NCI-H2196 treated with DMSO at 0.1 percent for 48 hours (cell line): Measurements from ENCODE around the gene TAS1R3.
"Not testable (repeated sequence)": the region's sequence is repeated elsewhere in the genome, so short reads cannot be mapped to it uniquely, and the experiment has no call there.

Experiments used
- DNase-seq: peaks from one replicate; lab custom pipeline; 2025; ENCODE audit not compliant: unreplicated experiment; lab: John Stamatoyannopoulos, UW

TAS1R3 gene

DNA sequence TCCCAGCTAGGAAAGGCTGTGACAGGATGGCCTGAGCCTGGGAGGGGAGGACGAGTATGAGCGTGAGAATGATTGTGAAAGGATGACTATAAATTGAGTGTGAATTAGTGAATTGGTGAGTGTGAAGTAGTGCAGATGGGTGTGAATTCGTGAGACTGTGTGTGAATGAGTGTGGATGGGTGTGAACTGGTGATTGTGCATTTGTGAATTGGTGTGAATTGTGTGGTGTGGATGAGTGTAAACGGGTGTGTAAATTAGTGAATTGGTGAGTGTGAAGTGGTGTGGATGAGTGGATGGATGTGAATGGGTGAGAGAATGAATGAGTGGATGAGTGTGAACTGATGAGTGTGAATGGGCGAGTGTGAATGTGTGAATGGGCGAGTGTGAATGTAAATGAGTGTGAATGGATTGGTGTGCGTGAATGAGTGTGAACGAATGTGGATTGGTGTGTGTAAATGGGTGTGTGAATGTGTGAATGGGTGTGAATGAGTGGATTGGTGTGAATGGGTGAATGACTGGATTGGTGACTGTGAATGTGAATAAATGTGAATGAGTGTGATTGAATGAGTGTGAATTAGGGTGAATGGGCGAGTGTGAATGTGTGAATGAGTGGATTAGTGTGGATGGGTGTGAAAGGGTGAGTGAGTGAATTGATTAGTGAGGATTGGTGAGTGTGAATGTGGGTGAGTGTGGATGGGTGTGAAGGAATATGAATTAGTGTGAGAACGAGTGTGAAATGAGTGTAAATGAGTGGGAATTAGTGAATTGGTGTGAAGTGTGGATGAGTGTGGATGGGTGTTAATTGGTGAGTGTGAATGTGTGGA is 35.0 kb downstream of the TAS1R3 start:
- no peak for DNase-seq

DNA sequence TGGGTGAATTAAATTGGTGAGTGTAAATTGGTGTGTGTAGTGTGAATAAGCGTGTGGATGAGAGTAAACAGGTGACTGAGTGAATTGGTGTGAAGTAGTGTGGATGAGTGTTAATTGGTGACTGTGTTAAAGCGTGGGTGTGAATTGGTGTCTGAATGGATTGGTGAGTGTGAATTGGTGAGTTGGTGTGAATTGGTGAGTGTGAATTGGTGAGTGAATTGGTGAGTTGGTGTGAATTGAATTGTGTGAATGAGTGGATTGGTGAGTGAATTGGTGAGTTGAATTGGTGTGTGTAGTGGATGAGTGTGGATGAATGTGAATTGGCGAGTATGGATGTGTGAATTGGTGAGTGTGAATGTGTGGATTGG is 35.6 kb downstream of the TAS1R3 start:
- no peak for DNase-seq

DNA sequence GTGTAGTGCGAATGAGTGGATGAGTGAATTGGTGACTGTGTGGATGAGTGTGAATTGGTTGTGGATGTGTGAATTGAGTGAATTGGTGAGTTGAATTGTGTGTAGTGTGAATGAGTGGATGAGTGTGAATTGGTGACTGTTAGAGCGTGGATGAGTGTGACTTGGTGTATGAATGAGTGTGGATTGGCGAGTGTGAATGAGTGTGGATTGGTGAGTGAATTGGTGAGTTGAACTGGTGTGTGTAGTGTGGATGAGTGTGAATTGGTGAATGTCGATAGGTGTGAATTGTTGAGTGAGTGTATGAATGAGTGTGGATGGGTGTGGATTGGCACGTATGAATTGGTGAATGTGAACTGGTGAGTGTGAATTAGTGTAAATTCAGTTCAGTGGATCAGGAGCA is 36.2 kb downstream of the TAS1R3 start:
- DNase-seq: no peak

DNA sequence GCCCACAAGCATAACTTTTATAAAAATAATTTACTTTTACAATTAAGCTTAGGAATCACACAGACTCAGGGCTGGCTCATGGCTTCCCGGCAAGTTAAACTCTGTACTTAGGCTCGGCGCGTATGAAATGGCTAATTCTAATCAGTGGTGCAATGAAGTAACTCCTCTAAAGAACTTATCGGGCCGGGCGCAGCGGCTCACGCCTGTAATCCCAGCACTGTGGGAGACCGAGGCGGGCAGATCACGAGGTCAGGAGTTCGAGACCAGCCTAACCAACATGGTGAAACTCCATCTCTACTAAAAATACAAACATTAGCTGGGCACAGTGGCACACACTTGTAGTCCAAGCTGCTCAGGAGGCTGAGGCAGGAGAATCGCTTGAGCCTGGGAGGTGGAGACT is 39.0 kb downstream of the TAS1R3 start:
- DNase-seq: not testable (repeated sequence)

DNA sequence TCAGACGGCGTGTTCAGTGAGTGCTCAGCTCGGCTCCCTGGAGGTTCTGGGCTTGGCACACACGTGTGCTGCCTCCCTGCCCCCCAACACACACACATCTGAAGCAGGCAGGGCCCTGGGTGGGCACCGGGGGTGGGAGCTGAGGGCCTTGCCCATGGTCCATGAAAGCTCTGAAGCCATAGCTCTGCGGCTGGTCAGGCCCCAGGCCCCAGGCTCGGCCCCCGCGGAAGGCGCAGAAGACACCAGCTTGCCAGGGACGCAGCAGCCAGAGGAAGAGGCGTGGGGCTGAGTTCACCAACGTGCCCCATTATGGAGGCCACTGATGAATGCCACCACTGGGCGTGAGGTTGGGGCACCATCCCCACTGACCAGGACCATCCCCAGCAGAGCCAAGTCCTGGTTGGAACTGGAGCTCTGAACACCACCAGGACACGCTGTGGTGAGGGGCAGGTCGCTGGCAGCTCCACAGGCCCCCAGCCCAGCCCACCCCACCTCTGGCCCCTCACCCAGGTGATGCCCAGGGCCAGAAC is 39.8 kb downstream of the TAS1R3 start:
- DNase-seq: no peak

DNA sequence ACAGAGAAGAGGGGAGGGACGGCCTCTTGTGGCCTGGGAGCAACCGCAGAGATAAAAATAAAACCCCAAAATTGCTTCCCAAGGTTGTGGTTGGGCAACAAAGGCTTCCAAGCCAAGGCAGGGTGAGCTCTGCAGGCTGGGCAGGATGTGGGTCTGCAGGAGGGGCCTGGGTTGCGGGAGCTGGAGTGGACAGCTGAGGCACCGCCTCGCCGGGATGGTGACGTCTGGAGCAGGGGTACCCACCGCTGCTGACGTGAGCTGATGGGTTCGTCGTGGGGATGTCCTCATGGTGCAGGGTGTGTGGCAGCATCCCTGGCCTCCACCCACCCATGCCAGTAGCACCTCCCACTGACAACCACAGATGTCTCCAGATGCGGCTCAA is 40.3 kb downstream of the TAS1R3 start:
- no peak for DNase-seq

DNA sequence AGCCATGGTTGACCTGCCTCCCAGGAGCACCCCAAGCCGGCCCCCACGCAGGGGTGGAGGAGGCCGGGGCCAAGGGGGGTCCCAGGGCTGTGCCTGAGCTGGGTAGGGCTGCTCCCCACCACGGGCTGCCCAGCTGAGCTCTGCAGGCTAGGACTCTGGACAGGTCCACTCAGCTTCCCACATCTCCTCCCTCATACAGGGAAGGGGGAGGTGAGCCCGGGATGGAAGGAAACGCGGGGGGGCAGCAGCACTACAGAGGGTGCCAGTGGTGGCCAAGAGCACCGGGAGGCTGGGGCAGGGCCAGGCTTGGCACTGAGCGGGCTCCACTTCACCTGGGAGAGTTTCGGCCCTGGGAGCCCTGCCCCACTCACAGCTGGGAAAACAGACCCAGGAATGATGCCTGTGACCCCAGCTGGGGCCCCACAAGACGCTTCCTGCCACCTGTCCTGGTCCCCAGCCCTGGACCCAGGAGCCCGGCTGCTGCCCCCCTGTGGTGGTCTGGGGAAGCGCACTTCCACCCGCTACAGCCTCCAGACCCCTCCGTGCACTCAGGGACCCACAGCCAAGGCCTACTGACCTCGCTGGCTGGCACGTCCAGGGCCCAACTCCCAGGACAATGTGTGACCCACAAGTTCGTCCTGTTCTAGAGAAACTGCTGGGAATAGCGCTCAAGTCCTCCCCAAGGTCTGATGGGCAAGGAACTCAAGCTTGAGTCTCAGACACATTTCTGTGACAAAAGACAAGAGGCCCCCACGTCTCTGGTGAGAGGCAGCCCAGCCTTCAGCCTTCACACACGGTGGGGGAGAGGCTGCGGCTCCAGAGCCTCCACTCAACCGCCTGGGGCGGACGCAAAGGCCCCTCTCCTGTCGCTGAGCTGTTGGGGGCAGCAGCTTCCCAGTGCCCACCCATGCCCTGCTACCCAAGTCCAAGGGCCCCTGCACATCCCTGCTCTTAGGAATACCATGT is 40.9 kb downstream of the TAS1R3 start:
- peak; percentile 89 for DNase-seq

DNA sequence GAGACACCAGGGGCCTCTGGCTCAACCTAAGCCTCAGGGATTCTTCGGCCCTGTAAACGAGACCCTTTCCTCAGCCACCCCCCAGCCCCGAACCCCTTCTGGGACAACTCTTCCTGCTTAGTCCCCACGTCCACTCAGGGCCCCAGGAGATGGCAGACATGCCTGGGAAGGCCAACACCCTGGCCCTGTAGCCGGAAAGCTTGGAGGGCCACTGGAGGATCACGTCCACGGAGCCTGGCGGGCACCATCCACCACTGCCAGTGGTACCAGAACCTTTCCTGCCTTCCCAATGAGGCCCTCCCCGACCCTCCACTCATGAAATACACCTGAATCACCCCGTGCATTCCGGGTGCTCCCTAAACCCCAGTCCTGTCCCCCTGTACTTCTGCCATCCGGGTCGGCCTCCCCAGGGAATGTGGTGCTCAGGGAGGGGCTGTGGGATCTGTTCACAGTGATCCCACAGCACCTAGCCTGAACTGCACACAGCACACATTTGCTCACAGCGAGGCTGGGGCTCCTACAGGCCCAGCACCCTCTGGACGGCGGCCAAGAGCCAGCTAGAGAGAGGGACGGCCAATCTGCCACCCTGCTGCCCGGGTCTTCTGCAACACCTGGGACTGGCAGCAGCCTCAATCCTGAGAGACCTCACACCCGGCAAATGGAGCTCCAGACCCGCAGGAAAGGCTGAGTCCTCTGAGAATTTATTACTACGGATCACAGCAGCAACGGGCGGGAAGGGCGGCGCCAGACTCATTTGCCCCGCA is 42.2 kb downstream of the TAS1R3 start:
- no peak for DNase-seq

DNA sequence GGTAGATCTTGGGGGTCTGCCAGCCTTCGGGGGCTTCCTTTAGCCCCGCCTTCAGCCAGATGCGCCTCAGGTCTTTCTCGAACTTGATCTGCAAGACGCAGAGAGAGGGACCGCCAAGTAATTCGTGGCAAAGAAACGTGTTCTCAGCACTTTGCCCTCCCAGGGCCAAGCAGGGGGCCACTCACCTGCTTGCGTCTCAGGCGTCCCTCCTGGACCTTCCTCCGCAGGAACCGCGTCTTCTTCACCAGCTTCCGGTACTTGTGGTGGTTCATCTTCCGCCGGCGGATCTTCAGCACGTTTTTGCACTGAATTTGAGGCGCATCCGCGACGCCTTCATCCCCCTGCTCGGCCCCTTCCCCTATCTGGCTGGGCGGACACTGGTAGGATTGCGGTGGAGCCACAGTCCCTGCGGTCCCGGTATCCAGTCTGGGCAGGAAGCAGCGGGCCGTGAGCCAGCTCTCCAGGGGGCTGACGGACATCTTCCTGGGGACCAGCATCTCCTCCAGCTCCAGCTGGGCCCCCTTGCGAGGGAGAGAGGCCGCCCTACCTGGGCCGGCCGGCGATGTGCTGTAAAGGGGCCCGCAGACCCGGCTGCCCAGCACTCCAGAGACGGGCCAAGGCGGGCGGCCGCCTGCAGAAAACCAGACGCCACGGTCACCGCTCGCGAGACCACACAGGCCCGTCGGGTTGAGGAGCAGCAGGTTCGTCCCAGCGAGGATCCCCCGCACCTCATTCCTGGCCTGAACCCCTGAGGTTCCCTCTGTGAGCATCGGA is 42.9 kb downstream of the TAS1R3 start:
- DNase-seq: no peak

DNA sequence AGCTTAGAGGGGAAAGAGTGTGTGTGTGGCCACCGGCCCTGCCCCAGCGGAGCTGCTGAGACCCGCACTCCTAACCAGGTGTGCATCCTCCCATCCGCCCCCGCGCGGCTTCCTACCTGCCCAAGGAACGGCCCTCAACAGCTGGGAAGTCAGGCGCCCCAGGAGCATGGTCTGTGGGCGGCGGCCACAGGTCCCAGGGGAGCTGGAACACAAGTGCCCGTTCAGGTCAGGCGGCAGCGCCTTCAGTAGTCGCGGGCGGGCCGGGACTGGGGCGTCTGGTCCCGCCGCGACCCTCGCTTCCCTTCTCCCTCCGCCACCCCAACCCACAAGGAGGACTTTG is 43.5 kb downstream of the TAS1R3 start:
- no peak for DNase-seq

DNA sequence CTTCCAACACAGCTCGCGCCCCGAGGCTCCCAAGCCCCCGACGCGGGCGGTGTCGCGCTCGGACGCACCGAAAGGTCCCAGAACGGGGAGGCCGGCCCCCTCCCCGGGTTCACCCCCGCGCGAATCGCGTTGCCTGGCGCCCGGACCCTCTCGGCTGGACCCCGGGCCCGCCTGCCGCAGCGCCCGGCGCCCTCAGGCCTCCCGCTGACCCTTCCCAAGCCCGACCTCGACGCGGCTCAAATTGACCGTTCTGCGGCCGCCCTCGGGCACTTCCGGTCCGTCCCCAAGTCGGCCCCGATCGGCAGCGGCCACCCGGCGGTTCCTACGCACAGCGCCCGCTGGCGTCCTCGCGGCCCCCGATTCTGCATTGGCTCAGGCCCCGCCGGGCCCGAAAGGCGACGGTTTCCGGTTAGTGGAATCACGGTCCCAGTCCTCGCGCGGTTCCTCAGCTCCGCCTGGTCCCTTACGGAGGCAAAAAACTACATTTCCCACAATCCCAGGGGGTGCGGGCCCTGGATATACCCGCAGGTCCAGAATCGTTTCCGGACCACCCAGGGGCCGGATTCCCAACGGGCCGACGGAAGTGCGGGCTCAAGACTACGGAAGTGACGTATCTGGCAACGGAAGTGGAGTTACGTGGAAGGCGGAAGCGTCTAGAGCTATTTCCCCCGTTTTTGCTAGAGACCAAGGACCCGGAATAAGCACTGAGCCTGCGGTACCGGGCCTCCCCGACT is 44.0 kb downstream of the TAS1R3 start, which contains the start of gene AURKAIP1:
Gene AURKAIP1 (minus strand): TSS at position 279 of the 734 bp plus-strand sequence. CDS start 451 bp downstream, outside the sequence.
- DNase-seq: peak; percentile 96

DNA sequence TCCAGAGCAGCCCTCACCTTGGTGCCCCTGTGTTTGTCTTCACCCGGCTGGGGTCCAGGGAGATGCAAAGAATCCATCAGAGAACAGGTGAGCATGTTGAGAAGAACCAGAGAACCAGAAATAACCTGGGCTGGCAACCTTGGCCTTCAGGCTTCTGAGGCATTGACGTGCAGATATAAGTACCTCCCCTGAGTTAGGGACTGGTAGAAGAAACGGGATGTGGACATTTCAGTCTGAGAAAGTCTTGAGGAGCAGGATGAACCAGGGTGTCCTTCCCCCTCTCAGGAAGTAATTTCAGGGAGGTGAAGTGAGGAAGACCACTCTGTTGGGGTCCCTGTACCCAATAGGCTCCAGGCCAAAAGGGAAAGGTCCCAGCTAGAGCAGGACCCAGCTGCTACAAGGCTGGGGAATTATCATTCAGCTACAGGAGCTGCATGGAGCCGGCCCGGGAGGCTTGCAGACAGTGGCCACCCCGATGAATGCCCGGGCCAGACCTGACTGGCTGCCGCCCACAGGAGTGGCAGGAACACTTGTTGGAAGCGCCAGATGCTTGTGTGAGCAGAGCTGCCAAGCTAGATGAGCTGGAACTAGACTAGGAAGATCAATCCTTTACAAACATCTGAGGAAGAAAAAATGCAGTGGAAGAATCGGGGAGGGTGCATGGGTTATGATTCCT is 45.6 kb downstream of the TAS1R3 start:
- no peak for DNase-seq

DNA sequence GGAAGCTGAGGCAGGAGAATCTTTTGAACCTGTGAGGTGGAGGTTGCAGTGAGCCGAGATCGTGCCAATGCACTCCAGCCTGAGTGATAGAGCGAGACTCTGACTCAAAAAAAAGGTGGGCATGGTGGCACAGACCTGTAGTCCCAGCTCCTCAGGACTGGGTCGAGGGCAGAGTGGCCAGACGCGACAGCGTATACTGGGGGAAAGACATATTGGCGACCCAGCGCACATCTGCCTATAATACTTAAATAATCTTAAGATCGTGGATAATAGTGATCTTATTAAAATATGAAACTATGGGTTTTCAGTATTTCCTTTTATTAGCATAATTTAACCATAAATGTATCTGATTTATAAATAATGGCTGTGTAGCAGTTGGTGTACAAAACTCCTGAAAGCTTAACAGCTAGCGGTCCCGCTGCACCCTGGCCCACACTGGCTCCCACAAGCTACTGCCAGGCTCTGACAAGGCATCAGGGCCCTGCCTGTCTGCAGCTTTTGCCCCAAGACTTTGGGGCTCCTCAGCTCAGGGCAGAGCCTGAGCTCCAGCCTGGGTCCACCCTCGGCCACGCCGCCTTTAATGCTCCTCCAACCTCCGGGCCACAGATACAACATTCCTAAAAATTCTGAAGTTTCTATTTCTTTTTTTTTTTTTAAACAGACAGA is 46.6 kb downstream of the TAS1R3 start:
- DNase-seq: no peak

DNA sequence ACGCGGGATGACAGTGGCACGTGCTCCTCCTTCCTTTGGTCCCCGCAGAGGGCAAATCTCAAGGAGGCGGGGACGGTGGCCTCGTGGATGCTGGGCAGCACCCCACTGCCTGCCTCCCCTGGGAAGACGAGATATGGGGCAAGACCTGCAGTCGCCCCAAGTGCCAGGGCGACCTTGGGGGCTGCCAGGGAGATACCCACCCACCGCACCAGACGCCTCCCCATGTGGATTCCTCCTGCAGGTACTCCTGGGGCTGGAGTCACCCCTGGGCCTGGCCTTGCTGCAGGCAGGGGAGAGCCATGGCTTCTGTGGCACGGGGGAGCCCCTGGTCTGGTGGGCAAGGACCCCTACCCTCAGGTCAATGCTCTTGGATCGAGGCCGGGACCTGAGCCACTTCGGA is 49.8 kb downstream of the TAS1R3 start:
- no peak for DNase-seq

DNA sequence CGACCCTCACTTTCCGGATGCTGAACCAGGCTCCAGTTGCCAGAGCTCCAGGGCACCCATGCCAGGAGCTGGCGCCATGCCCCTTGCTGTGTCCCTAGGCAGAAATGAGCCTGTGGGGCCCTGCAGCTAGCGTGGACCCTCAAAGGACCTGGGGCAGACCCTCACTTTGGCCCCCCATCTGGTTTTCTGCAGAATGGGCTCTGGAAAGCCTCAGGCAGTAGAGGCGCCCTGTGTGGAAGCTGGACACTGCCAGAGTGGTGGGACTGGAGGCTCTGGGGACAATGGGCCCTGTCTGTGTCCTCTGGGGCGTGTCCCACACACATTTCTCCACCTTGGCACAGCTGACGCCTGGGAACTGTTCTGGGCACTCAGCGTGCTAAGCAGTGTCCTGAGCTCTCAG is 50.2 kb downstream of the TAS1R3 start:
- DNase-seq: no peak
